ENCODE results near the gene THTPA.

Gene THTPA

DNA sequence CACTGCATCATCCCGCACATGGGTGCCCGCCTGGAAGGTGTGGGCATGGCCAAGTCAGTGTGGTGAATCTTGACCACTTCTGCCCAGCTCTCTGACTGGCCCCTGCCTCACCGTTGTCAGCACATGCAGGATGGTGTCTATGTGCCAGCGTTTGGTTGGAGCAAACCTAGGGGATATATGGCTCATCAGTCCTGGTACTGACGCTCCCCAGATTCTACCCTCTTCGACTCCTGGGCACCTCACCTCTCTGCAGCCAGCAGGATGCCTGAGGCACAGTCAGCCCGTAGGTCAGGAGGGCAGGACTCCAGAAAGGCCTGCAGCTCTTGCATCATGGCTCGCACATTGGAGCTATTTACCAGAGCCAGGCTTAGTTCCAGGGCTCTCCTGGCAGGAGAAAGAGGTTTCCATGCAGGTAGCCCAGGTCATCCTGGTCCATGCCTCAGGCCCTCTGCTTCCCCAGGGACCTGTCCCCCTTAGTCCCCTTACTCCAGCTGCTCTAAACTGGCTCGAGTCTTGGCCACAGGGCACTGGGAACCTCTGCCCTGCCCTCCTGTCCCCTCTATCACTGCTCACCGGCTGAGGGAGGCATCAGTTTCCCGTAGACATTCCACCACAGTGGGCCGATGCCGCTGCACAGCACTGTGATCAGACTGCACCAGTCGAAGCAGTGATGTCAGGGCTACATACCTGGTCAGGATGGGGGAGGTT, 7.6 kb downstream of the THTPA start:
- Histone ChIP-seq H3K27ac (ENCODE audit: low read length) (no peak overlapping the region), H3K36me3 (ENCODE audit: control insufficient read depth, insufficient read depth, low read length) (peaks cover 9% of the 10 kb centered on the region; the same call in 1 of the 2 replicates), H3K4me1 (ENCODE audit: control insufficient read depth, insufficient read depth, low read length) (0 out of 2 replicates have a peak, but pooled peaks cover 2% of the 10 kb centered on the region), H3K4me3 (ENCODE audit: low read length) (no peak overlapping the region), H3K27me3 (ENCODE audit: control insufficient read depth, insufficient read depth, low read length) (no peaks in the 10 kb centered on the region), H3K9me3 (ENCODE audit: control insufficient read depth, insufficient read depth, low read length) (no peaks in the 10 kb centered on the region)
- DNase-seq (ENCODE audit: low read depth, low spot score), result no peak
- WGBS (ENCODE audit: insufficient coverage, insufficient read length), result no CpG with 5 or more reads among the region's 14 CpGs

DNA sequence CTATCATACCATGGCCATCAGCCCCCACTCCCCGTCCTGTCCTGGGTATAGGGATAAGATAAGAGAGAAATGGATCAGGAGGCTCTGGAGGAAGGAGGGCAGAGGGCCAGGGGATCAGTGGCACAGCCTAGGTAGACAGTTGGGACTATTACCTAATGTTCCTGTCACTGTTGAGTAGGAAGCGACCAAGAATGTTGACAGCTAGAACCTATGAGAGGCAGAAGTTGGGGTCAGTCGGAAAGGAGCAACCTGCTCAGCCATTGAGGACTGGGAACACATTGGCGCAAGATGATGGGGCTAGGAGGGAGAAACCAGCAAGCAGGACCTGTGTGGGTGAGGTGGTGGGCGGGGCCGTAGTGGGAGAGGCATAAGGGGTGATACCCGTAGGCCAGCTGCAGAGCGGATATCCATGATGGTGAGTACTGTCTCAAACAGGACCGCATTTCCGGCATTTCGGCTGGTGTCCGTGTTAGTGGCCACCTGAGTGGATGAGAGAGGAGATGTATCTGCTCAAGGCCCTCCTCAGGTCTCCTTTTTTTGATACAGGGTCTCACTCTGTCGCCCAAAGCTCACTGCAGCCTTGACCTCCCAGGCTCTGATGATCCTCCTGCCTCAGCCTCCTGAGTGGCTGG, 8.2 kb downstream of the THTPA start:
- peaks cover 9% of the 10 kb centered on the region; the same call in 1 of the 2 replicates for H3K36me3 ChIP-seq (ENCODE audit: control insufficient read depth, insufficient read depth, low read length)
- no peaks in the 10 kb centered on the region for H3K9me3 ChIP-seq (ENCODE audit: control insufficient read depth, insufficient read depth, low read length)
- H3K4me3 ChIP-seq (ENCODE audit: low read length), result no peak overlapping the region
- no peaks in the 10 kb centered on the region for H3K27me3 ChIP-seq (ENCODE audit: control insufficient read depth, insufficient read depth, low read length)
- H3K4me1 ChIP-seq (ENCODE audit: control insufficient read depth, insufficient read depth, low read length), result 0 out of 2 replicates have a peak, but pooled peaks cover 1% of the 10 kb centered on the region
- H3K27ac ChIP-seq (ENCODE audit: low read length), result no peak overlapping the region
- no CpG with 5 or more reads among the region's 13 CpGs for WGBS (ENCODE audit: insufficient coverage, insufficient read length)
- DNase-seq (ENCODE audit: low read depth, low spot score), result no peak

DNA sequence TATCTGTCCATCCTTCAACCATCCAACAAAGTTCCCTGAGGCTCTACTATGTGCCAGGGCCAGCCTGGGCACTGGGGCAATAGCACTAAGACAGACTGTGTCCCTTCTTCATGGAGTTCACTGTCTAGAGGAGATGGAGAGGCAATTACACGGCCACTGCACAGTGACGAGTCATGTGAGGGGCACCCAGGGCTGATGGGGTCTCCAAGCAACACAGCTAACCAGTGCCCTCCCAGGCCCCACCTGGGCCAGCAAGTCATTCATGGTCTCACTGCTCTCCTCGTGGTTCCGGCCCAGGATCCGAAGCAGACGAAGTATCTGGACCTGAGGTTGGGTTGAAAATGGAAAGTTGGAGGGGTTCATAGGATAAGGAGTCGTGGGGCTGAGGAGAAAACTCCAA, 8.8 kb downstream of the THTPA start:
- Histone ChIP-seq H3K27ac (ENCODE audit: low read length) (no peak overlapping the region), H3K9me3 (ENCODE audit: control insufficient read depth, insufficient read depth, low read length) (no peaks in the 10 kb centered on the region), H3K4me3 (ENCODE audit: low read length) (no peak overlapping the region), H3K36me3 (ENCODE audit: control insufficient read depth, insufficient read depth, low read length) (peaks cover 8% of the 10 kb centered on the region; the same call in 1 of the 2 replicates), H3K27me3 (ENCODE audit: control insufficient read depth, insufficient read depth, low read length) (no peaks in the 10 kb centered on the region), H3K4me1 (ENCODE audit: control insufficient read depth, insufficient read depth, low read length) (peaks cover 4% of the 10 kb centered on the region; the same call in 1 of the 2 replicates)
- no CpG with 5 or more reads among the region's 7 CpGs for WGBS (ENCODE audit: insufficient coverage, insufficient read length)
- DNase-seq (ENCODE audit: low read depth, low spot score), result no peak

DNA sequence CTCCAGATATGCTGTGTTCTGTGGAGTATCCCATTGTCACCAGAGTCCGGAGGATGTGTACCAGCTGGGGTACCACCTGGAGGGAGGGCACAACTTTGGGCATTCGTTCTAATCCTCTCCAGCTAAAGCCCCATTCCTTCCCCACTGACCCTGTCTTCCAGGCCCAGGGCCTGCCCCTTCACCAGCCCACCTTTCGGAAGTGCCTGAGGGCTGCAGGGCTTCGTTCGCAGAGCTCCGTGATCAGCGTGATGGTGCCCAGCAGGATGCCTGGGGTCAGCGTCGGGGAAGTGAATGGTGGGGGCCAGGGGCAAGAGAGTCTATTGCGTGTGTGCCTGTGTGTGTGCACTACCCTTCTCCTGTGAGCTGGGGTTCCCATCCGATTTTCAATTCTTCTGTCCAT, 9.6 kb downstream of the THTPA start:
- Histone ChIP-seq H3K9me3 (ENCODE audit: control insufficient read depth, insufficient read depth, low read length) (no peaks in the 10 kb centered on the region), H3K4me1 (ENCODE audit: control insufficient read depth, insufficient read depth, low read length) (peaks cover 4% of the 10 kb centered on the region; the same call in 1 of the 2 replicates), H3K27me3 (ENCODE audit: control insufficient read depth, insufficient read depth, low read length) (no peaks in the 10 kb centered on the region), H3K36me3 (ENCODE audit: control insufficient read depth, insufficient read depth, low read length) (peaks cover 6% of the 10 kb centered on the region; the same call in 1 of the 2 replicates), H3K27ac (ENCODE audit: low read length) (no peak overlapping the region), H3K4me3 (ENCODE audit: low read length) (no peak overlapping the region)
- DNase-seq (ENCODE audit: low read depth, low spot score), result no peak
- no CpG with 5 or more reads among the region's 11 CpGs for WGBS (ENCODE audit: insufficient coverage, insufficient read length)

DNA sequence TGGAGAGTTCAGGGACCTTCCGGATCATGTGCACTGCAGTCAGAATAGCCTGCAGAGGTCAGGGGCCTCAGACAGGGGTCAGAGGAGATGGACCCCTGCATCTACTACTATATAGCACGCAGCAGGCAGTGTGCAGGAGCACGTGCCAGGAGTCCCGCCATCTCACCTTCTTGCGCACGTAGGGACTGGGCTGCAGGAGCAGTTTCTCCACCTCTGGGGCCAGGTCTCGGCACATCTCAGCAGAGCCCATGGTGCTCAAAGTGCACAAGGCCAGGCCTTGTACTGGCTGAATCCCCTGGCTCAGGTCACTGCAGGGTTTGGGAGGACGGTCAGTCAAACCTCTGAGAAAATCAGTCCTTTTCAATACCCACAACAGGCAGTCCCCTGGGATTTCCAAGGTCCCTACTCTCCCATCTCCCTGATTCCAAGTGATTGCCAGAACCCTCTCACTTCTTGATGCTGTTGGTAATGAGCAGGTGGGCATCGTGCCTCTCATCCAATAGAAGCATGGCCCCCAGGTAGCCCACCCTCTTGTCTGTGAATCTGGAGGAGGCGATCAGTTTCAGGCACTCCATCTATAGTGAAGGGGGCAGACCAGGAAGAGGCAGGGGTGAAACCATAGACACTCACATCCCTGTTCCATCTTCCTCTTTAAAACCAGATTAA, 10.2 kb downstream of the THTPA start:
- Histone ChIP-seq H3K27me3 (ENCODE audit: control insufficient read depth, insufficient read depth, low read length) (no peaks in the 10 kb centered on the region), H3K4me3 (ENCODE audit: low read length) (no peak overlapping the region; the same call in 1 of the 2 replicates)
- no CpG with 5 or more reads among the region's 10 CpGs for WGBS (ENCODE audit: insufficient coverage, insufficient read length)

DNA sequence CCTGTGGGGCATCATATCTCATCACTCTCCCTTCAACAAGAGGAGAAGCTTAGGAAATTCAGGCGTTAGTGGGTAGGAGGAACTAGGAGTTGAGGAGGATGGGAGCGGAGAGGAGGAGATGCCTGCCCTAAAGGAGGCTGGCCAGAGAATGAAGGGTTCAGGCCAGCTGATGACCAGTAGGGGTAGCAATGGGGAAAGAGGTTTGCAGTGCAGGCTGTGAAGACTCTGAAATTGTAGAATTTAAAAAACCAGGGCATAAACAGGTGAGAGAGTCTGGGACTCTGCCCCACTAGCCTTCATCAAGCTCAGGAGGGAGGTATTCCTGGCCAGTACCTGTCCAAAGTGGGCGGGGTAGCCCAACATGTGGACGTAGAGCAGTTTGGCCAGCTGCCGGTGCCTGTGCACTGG, 10.7 kb downstream of the THTPA start:
- Histone ChIP-seq H3K4me1 (ENCODE audit: control insufficient read depth, insufficient read depth, low read length) (peaks cover 4% of the 10 kb centered on the region; the same call in 1 of the 2 replicates), H3K9me3 (ENCODE audit: control insufficient read depth, insufficient read depth, low read length) (no peaks in the 10 kb centered on the region), H3K4me3 (ENCODE audit: low read length) (peak overlapping the region; percentile 68; the same call in 1 of the 2 replicates), H3K36me3 (ENCODE audit: control insufficient read depth, insufficient read depth, low read length) (peaks cover 6% of the 10 kb centered on the region; the same call in 1 of the 2 replicates), H3K27ac (ENCODE audit: low read length) (no peak overlapping the region), H3K27me3 (ENCODE audit: control insufficient read depth, insufficient read depth, low read length) (no peaks in the 10 kb centered on the region)
- no CpG with 5 or more reads among the region's 5 CpGs for WGBS (ENCODE audit: insufficient coverage, insufficient read length)
- no peak for DNase-seq (ENCODE audit: low read depth, low spot score)

More for the DNA sequence above, 10.2 kb downstream of the THTPA start:
- DNase-seq (ENCODE audit: low read depth, low spot score), result no peak
- Histone ChIP-seq H3K4me1 (ENCODE audit: control insufficient read depth, insufficient read depth, low read length) (peaks cover 4% of the 10 kb centered on the region; the same call in 1 of the 2 replicates), H3K9me3 (ENCODE audit: control insufficient read depth, insufficient read depth, low read length) (no peaks in the 10 kb centered on the region), H3K27ac (ENCODE audit: low read length) (no peak overlapping the region), H3K36me3 (ENCODE audit: control insufficient read depth, insufficient read depth, low read length) (peaks cover 6% of the 10 kb centered on the region; the same call in 1 of the 2 replicates)

DNA sequence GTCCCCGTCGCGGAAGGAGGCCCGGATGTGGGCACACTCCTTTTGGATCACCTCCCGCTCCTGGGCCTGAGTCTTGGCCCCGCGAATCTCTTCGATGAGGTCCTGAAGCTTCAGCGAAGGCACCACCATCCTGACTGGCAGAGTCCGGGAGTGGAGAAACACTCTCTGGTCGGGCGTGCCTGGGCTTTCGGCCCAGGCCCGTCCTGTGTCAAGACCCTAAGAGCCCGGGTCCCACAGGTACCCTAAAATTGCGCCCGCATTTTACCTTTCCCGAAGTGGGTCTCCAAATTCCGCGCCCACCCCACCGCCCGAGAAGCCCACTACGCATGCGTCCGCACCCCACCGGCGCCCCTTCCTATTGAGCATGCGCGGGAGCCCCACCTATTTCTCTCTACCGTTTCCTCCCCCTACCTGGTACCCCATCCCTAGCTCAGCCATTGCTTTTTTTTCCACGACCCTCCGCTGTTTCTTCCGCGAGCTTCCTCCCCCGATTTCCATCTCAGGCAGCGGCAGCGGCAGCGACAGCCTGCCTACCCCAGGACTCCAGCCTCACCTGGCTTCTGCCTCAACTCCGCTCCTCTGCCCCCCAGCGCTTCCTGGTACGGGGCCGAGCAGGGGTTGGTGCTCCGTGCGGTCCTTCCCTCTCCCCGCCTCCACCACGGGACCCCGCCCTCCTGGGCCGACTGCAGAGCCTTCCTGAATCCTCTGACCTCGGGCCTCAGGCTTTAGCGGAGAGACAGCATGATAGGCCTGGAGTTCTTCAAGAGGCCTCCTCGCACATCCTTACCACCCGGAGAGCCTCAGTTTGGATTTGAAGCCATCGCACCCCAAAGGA, 11.3 kb downstream of the THTPA start, which contains the start of gene AP1G2:
TSS of gene AP1G2 (minus strand) at position 606 of the 835 bp plus-strand sequence. CDS start at position 129, 477 bp downstream.
- no peaks in the 10 kb centered on the region for H3K27me3 ChIP-seq (ENCODE audit: control insufficient read depth, insufficient read depth, low read length)
- H3K27ac ChIP-seq (ENCODE audit: low read length), result no peak within 1 kb of the TSS
- peak; percentile 72 for DNase-seq (ENCODE audit: low read depth, low spot score)
- no CpG with 5 or more reads among the region's 53 CpGs for WGBS (ENCODE audit: insufficient coverage, insufficient read length)
- H3K36me3 ChIP-seq (ENCODE audit: control insufficient read depth, insufficient read depth, low read length), result peaks cover 6% of the 10 kb centered on the region; the same call in 1 of the 2 replicates
- H3K4me1 ChIP-seq (ENCODE audit: control insufficient read depth, insufficient read depth, low read length), result peaks cover 4% of the 10 kb centered on the region; the same call in 1 of the 2 replicates
- H3K9me3 ChIP-seq (ENCODE audit: control insufficient read depth, insufficient read depth, low read length), result no peaks in the 10 kb centered on the region
- H3K4me3 ChIP-seq (ENCODE audit: low read length), result peak within 1 kb of the TSS; percentile 68

DNA sequence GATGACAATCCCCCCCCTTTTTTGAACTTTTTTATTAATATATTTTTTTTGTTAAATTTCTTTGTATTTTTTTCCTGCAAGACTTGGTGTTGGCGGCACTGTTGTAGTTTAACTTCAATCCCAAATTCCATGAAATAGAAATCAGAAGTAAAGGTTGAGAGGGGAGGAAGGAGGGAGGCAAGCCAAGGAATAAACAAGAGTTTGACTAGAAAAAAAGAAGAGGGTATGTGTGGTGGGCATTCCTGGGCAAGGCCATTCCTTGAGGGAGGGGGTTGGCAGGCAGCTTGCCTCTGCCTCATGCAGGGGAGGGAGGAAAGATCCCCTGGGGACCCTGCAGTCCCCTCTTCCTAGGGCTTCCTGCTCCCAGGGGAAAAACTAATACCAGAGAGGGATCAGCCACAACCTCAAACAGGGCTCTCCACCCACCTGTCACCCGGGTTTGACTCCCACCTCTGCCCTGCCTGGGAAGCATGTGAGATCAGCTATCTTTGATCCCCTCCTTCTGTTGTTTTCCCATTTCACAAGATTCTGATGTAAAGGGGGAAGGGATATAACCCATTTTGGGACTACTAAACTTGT, 12.0 kb downstream of the THTPA start:
- WGBS (ENCODE audit: insufficient coverage, insufficient read length), result no CpG with 5 or more reads among the region's 2 CpGs

DNA sequence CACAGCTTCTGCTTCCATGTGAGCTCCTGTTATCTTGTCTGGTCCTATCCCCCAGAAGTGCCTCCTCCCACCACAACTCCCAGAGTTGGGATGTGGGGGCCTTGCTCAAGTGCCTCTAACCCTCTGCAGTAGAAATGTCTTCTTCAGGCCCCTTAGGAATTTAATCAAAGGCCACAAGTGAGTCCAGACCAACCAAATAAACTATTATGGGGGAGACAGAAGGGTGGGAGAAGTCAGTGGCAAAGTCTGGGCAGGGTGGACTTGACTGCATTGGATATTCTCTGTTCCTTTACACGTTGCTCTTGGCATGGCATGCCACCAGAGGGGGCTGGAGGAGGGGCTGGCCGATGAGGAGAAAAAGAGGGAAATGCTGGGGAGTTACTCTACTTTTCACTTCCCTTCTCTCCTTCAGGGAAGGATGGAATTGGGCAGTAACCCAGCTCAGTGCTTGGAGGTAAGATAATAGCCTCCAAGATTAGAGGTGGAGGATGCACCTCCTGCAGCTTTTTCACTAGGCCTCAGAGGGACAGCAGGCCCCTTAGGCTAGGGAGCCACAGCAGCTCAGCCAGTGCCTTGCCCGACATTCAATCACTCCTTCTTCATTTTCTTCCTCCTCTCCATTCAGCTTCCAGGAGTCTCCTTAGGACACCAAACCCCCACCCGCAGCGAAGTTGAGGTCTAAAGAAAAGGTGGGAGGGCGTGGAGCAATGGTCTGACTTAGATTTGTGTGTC, 12.7 kb downstream of the THTPA start:
- H3K4me3 ChIP-seq (ENCODE audit: low read length), result no peak overlapping the region
- H3K4me1 ChIP-seq (ENCODE audit: control insufficient read depth, insufficient read depth, low read length), result peaks cover 4% of the 10 kb centered on the region; the same call in 1 of the 2 replicates
- no peaks in the 10 kb centered on the region for H3K27me3 ChIP-seq (ENCODE audit: control insufficient read depth, insufficient read depth, low read length)
- no peaks in the 10 kb centered on the region; the same call in 1 of the 2 replicates for H3K36me3 ChIP-seq (ENCODE audit: control insufficient read depth, insufficient read depth, low read length)
- H3K27ac ChIP-seq (ENCODE audit: low read length), result no peak overlapping the region
- no peak for DNase-seq (ENCODE audit: low read depth, low spot score)
- WGBS (ENCODE audit: insufficient coverage, insufficient read length), result no CpG with 5 or more reads among the region's 6 CpGs
- H3K9me3 ChIP-seq (ENCODE audit: control insufficient read depth, insufficient read depth, low read length), result no peaks in the 10 kb centered on the region

More for the DNA sequence above, 12.0 kb downstream of the THTPA start:
- Histone ChIP-seq H3K4me3 (ENCODE audit: low read length) (no peak overlapping the region), H3K27ac (ENCODE audit: low read length) (no peak overlapping the region), H3K4me1 (ENCODE audit: control insufficient read depth, insufficient read depth, low read length) (peaks cover 4% of the 10 kb centered on the region; the same call in 1 of the 2 replicates), H3K9me3 (ENCODE audit: control insufficient read depth, insufficient read depth, low read length) (no peaks in the 10 kb centered on the region), H3K27me3 (ENCODE audit: control insufficient read depth, insufficient read depth, low read length) (no peaks in the 10 kb centered on the region), H3K36me3 (ENCODE audit: control insufficient read depth, insufficient read depth, low read length) (peaks cover 5% of the 10 kb centered on the region; the same call in 1 of the 2 replicates)
- DNase-seq (ENCODE audit: low read depth, low spot score), result no peak
